CD8-positive, alpha-beta memory T cell (primary cell): ENCODE results near the gene FAM114A2. TPM values are rescaled to one million over a fixed set of nuclear protein-coding genes. Genes with fewer than 3 reads are reported as not detected.
A peak's percentile ranks its signal among the peaks of the same experiment; 100 is the strongest.

ENCODE experiments used
- CTCF ChIA-PET: fragments of 350-600 bp; sonication (Branson Sonifier 250); formaldehyde crosslinking; loops from one replicate; lab custom pipeline; 2021; ENCODE audit warnings: antibody characterized with exemption; lab: Charles Lee
- POLR2A ChIA-PET: fragments of 350-600 bp; sonication (Branson Sonifier 250); formaldehyde crosslinking; loops from one replicate; lab custom pipeline; 2021; ENCODE audit warnings: antibody characterized with exemption; lab: Charles Lee
- DNase-seq, 5 donors: peaks; one replicate each; pipeline versions ENCODE4 v3.0.0 to v3.0.0-alpha.2; 2020 to 2022; ENCODE audit warnings: mixed read lengths in 1 of 5
- H3K27ac ChIP-seq: one replicate; pipeline ENCODE4 v1.7.0; 2013; ENCODE audit warnings: low read depth, mild to moderate bottlenecking, low read length, moderate library complexity
- H3K27me3 ChIP-seq: 2 replicates; pipeline ENCODE4 v1.7.0; 2013; ENCODE audit warnings: low read length, mild to moderate bottlenecking; ENCODE audit not compliant: insufficient read depth, poor library complexity, severe bottlenecking
- H3K36me3 ChIP-seq: 2 replicates; pipeline ENCODE4 v1.7.0; 2013; ENCODE audit warnings: mild to moderate bottlenecking, low read length, moderate library complexity; ENCODE audit not compliant: insufficient read depth
- H3K4me1 ChIP-seq: 2 replicates; pipeline ENCODE4 v1.7.0; 2013; ENCODE audit warnings: mild to moderate bottlenecking, low read length, moderate library complexity; ENCODE audit not compliant: insufficient read depth
- H3K4me3 ChIP-seq: 2 replicates; pipeline ENCODE4 v1.7.0; 2013; ENCODE audit warnings: mild to moderate bottlenecking, low read length
- H3K9me3 ChIP-seq: 2 replicates; pipeline ENCODE4 v1.7.0; 2013; ENCODE audit warnings: mild to moderate bottlenecking, low read length
- H3K27ac Mint-ChIP-seq, 8 donors: one replicate each; pipeline ENCODE4 v1.8.0; 2020 to 2021; ENCODE audit warnings: mixed read lengths in 8 of 8, mild to moderate bottlenecking in 6 of 8, inconsistent platforms in 3 of 8, moderate library complexity in 3 of 8
- H3K27me3 Mint-ChIP-seq, 2 donors: one replicate each; pipeline ENCODE4 v1.8.0; 2020 to 2021; ENCODE audit warnings: mixed read lengths in 2 of 2, mild to moderate bottlenecking in 1 of 2, moderate library complexity in 1 of 2
- H3K36me3 Mint-ChIP-seq, 3 donors: one replicate each; pipeline ENCODE4 v1.8.0; 2020 to 2021; ENCODE audit warnings: mixed read lengths in 3 of 3, inconsistent platforms in 1 of 3, mild to moderate bottlenecking in 1 of 3
- H3K4me1 Mint-ChIP-seq, 3 donors: one replicate each; pipeline ENCODE4 v1.8.0; 2020 to 2021; ENCODE audit warnings: mixed read lengths in 3 of 3, inconsistent platforms in 1 of 3, mild to moderate bottlenecking in 1 of 3
- H3K4me3 Mint-ChIP-seq, 7 donors: one replicate each; pipeline ENCODE4 v1.8.0; 2020 to 2021; ENCODE audit warnings: mixed read lengths in 7 of 7, mild to moderate bottlenecking in 6 of 7, moderate library complexity in 4 of 7, inconsistent platforms in 2 of 7
- H3K9me3 Mint-ChIP-seq, 5 donors: one replicate each; pipeline ENCODE4 v1.8.0; 2020 to 2022; ENCODE audit warnings: mixed read lengths in 5 of 5, mild to moderate bottlenecking in 3 of 5, moderate library complexity in 2 of 5, inconsistent platforms in 1 of 5
- polyA plus RNA-seq: library from polyadenylated mRNA; unstranded; fragments of 300-500 nt; fragmentation: Illumina TruSeq; gene quantifications from one replicate; pipeline ENCODE4 v1.2.3, GENCODE V29; 2021
- total RNA-seq, 2 experiments: library from RNA; stranded (reverse); gene quantifications; one replicate each; pipeline ENCODE4 v1.2.3, GENCODE V29; 2021

The FAM114A2 gene
- total and polyA plus RNA-seq, 3 experiments from 2014 or later: 17.9 to 26.6 (median 23.4) TPM

GRCh38 chr5:154000703-154001102 lies 38.0 kb downstream of the FAM114A2 start:
- peaks cover 8% of the 10 kb centered on the region for H3K36me3 ChIP-seq

GRCh38 chr5:153999995-154000394 lies 38.7 kb downstream of the FAM114A2 start:
- CTCF ChIA-PET: no interaction called here
- peaks cover 8% of the 10 kb centered on the region for H3K36me3 ChIP-seq

More at GRCh38 chr5:154000703-154001102, 38.0 kb downstream of the FAM114A2 start:
- Histone ChIP-seq H3K27me3 (no peaks in the 10 kb centered on the region), H3K27ac (no peak overlapping the region), H3K4me1 (no peaks in the 10 kb centered on the region), H3K4me3 (no peak overlapping the region), H3K9me3 (no peaks in the 10 kb centered on the region)
- DNase-seq: no peak
- H3K27me3 Mint-ChIP-seq: no peaks in the 10 kb centered on the region
- H3K9me3 Mint-ChIP-seq: peaks cover 0 to 8% (median 2%) of the 10 kb centered on the region in 5 donors
- peaks cover 36 to 67% (median 46%) of the 10 kb centered on the region in 3 donors for H3K36me3 Mint-ChIP-seq
- ChIA-PET CTCF (no interaction called here), POLR2A (no interaction called here)
- H3K27ac Mint-ChIP-seq: no peak overlapping the region
- no peaks in the 10 kb centered on the region for H3K4me1 Mint-ChIP-seq
- H3K4me3 Mint-ChIP-seq: no peak overlapping the region

DNA sequence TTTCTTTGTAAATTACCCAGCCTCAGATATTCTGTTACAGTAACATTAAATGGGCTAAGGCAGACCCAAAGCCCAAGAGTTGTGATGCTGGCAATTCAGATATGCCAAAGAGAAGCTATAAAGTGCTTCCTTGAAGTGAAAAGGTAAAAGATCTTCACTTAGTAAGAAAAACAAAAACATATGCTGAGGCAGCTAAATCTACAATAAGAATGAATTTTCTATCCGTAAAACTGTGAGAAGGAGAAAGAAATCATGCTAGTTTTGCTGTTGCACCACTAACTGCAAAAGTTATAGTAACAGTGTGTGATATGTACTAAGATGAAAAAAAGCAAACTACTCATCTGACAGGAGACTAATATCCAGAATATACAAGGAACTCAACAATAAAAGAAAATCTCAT lies 39.9 kb downstream of the FAM114A2 start:
- Histone ChIP-seq H3K27me3 (no peaks in the 10 kb centered on the region), H3K27ac (no peak overlapping the region), H3K36me3 (peaks cover 15% of the 10 kb centered on the region), H3K4me1 (no peaks in the 10 kb centered on the region), H3K9me3 (no peaks in the 10 kb centered on the region), H3K4me3 (no peak overlapping the region)
- Mint-ChIP-seq H3K4me3 (no peak overlapping the region), H3K9me3 (peaks cover 0 to 8% (median 2%) of the 10 kb centered on the region in 5 donors), H3K36me3 (peaks cover 36 to 77% (median 46%) of the 10 kb centered on the region in 3 donors), H3K27ac (no peak overlapping the region), H3K4me1 (no peaks in the 10 kb centered on the region), H3K27me3 (no peaks in the 10 kb centered on the region)
- ChIA-PET POLR2A (no interaction called here), CTCF (no interaction called here)
- DNase-seq: no peak

More at GRCh38 chr5:153999995-154000394, 38.7 kb downstream of the FAM114A2 start:
- Mint-ChIP-seq H3K9me3 (peaks cover 0 to 8% (median 2%) of the 10 kb centered on the region in 5 donors), H3K36me3 (peaks cover 36 to 69% (median 48%) of the 10 kb centered on the region in 3 donors), H3K27ac (no peak overlapping the region), H3K4me1 (no peaks in the 10 kb centered on the region), H3K4me3 (no peak overlapping the region), H3K27me3 (no peaks in the 10 kb centered on the region)
- Histone ChIP-seq H3K9me3 (no peaks in the 10 kb centered on the region), H3K4me1 (no peaks in the 10 kb centered on the region), H3K27me3 (no peaks in the 10 kb centered on the region), H3K27ac (no peak overlapping the region), H3K4me3 (no peak overlapping the region)
- DNase-seq: no peak
- POLR2A ChIA-PET: no interaction called here

- Mint-ChIP-seq H3K4me3 (no peak overlapping the region), H3K27ac (no peak overlapping the region), H3K4me1 (no peaks in the 10 kb centered on the region), H3K27me3 (no peaks in the 10 kb centered on the region), H3K36me3 (peaks cover 36 to 80% (median 46%) of the 10 kb centered on the region in 3 donors), H3K9me3 (peaks cover 0 to 8% (median 2%) of the 10 kb centered on the region in 5 donors)
- CTCF ChIA-PET: no interaction called here
- no peak for DNase-seq
- POLR2A ChIA-PET: no interaction called here
- Histone ChIP-seq H3K27me3 (no peaks in the 10 kb centered on the region), H3K36me3 (peaks cover 15% of the 10 kb centered on the region), H3K27ac (no peak overlapping the region), H3K9me3 (no peaks in the 10 kb centered on the region), H3K4me1 (no peaks in the 10 kb centered on the region), H3K4me3 (no peak overlapping the region)
Observed at GRCh38 chr5:153998010-153998409, 40.7 kb downstream of the FAM114A2 start.

GRCh38 chr5:153991168-153991567 lies 47.5 kb downstream of the FAM114A2 start:
- ChIA-PET CTCF (interaction anchor here (1.1 kb wide), 1 partner anchor 17 kb away, joined by 3 read pairs; no protein-coding TSS in a partner anchor), POLR2A (no interaction called here)
- Mint-ChIP-seq H3K4me3 (no peak overlapping the region), H3K27ac (no peak overlapping the region), H3K27me3 (no peaks in the 10 kb centered on the region), H3K4me1 (no peaks in the 10 kb centered on the region), H3K36me3 (peaks cover 7 to 52% (median 29%) of the 10 kb centered on the region in 3 donors), H3K9me3 (no peaks in the 10 kb centered on the region)
- DNase-seq: no peak
- Histone ChIP-seq H3K27me3 (no peaks in the 10 kb centered on the region), H3K9me3 (no peaks in the 10 kb centered on the region), H3K4me1 (no peaks in the 10 kb centered on the region), H3K36me3 (peaks cover 7% of the 10 kb centered on the region), H3K27ac (no peak overlapping the region), H3K4me3 (no peak overlapping the region)

- CTCF ChIA-PET: no interaction called here
- Histone ChIP-seq H3K27ac (no peak overlapping the region), H3K4me3 (no peak overlapping the region), H3K27me3 (no peaks in the 10 kb centered on the region), H3K9me3 (no peaks in the 10 kb centered on the region), H3K36me3 (no peaks in the 10 kb centered on the region), H3K4me1 (no peaks in the 10 kb centered on the region)
- H3K4me3 Mint-ChIP-seq: no peak overlapping the region
- H3K9me3 Mint-ChIP-seq: no peaks in the 10 kb centered on the region
- H3K36me3 Mint-ChIP-seq: peaks cover 4 to 32% (median 19%) of the 10 kb centered on the region in 3 donors
- H3K27me3 Mint-ChIP-seq: no peaks in the 10 kb centered on the region
- peak overlapping the region in 1 of 8 donors; percentile 28 for H3K27ac Mint-ChIP-seq
- DNase-seq: no peak
- no peaks in the 10 kb centered on the region for H3K4me1 Mint-ChIP-seq
- POLR2A ChIA-PET: no interaction called here
Observed at GRCh38 chr5:153988510-153988909, 50.2 kb downstream of the FAM114A2 start.

- H3K4me1 ChIP-seq: no peaks in the 10 kb centered on the region
- no peak overlapping the region for H3K27ac ChIP-seq
- Mint-ChIP-seq H3K4me3 (no peak overlapping the region), H3K4me1 (no peaks in the 10 kb centered on the region), H3K36me3 (peaks cover 4 to 20% (median 15%) of the 10 kb centered on the region in 3 donors), H3K9me3 (no peaks in the 10 kb centered on the region), H3K27ac (peak overlapping the region in 1 of 8 donors; percentile 27), H3K27me3 (no peaks in the 10 kb centered on the region)
- POLR2A ChIA-PET: no interaction called here
- no peaks in the 10 kb centered on the region for H3K27me3 ChIP-seq
- CTCF ChIA-PET: no interaction called here
- H3K4me3 ChIP-seq: no peak overlapping the region
- no peaks in the 10 kb centered on the region for H3K36me3 ChIP-seq
- no peak for DNase-seq
- H3K9me3 ChIP-seq: no peaks in the 10 kb centered on the region
Observed at GRCh38 chr5:153987301-153987700, 51.4 kb downstream of the FAM114A2 start.

- no peak overlapping the region for H3K4me3 Mint-ChIP-seq
- no peaks in the 10 kb centered on the region for H3K4me1 Mint-ChIP-seq
- H3K36me3 Mint-ChIP-seq: peaks cover 4 to 7% (median 7%) of the 10 kb centered on the region in 3 donors
- CTCF ChIA-PET: interaction anchor here (1.2 kb wide), 1 partner anchor 20 kb away, joined by 5 read pairs; no protein-coding TSS in a partner anchor
- POLR2A ChIA-PET: no interaction called here
- Histone ChIP-seq H3K36me3 (no peaks in the 10 kb centered on the region), H3K9me3 (no peaks in the 10 kb centered on the region), H3K27ac (no peak overlapping the region), H3K27me3 (no peaks in the 10 kb centered on the region), H3K4me1 (no peaks in the 10 kb centered on the region), H3K4me3 (no peak overlapping the region)
- DNase-seq: no peak
- no peaks in the 10 kb centered on the region for H3K27me3 Mint-ChIP-seq
- peak overlapping the region in 1 of 8 donors; percentile 54 for H3K27ac Mint-ChIP-seq
- no peaks in the 10 kb centered on the region for H3K9me3 Mint-ChIP-seq
Observed at GRCh38 chr5:153985498-153985897, 53.2 kb downstream of the FAM114A2 start.
